ENCODE data around the gene CABLES1. TPM values are rescaled to one million over a fixed set of nuclear protein-coding genes. Genes with fewer than 3 reads are reported as not detected.

Gene CABLES1
- total and polyA plus RNA-seq, 3 experiments from 2014 or later = 0.30 to 8.9 (median 8.0) TPM

DNA sequence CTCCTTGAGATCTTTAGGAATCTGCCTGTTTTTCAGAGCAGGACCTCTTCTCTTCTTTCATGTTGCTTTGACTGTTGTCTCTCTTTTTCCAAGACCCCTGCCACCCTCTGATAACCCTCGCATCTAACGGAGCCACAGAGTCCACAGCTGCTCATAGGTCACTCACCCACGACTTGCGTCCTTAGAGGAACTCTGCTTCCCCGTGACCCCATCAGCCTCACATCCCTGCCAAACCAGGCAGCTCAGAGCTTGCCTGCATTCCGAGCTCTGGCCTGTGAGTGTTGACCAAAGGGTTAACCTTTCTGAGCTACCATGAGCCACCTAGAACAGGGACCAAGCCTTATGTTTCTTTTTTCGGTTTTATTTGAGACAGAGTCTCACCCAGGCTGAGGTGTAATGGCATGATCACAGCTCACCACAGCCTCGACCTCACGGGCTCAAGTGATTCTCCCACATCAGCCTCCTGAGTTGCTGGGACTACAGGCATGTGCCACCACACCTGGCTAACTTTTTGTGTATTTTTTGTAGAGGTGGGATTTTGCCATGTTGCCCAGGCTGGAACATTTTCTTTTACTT, 36.4 kb downstream of the CABLES1 start:
- Histone ChIP-seq H3K36me3 (ENCODE audit: insufficient read depth, low read length) (no peaks in the 10 kb centered on the region), H3K27ac (ENCODE audit: low read depth, low read length) (no peak overlapping the region), H3K4me1 (ENCODE audit: insufficient read depth, low read length) (no peaks in the 10 kb centered on the region), H3K4me3 (ENCODE audit: low read length) (no peak overlapping the region), H3K9me3 (ENCODE audit: low read length) (no peaks in the 10 kb centered on the region), H3K27me3 (ENCODE audit: insufficient read depth, low read length, poor library complexity, severe bottlenecking) (no peaks in the 10 kb centered on the region)
- ChIA-PET CTCF (no interaction called here), POLR2A (no interaction called here)
- no peak for DNase-seq
- Mint-ChIP-seq H3K27ac (peak overlapping the region in 1 of 8 donors; percentile 68), H3K4me1 (no peaks in the 10 kb centered on the region), H3K27me3 (peaks cover 0 to 21% of the 10 kb centered on the region in 2 donors), H3K9me3 (no peaks in the 10 kb centered on the region), H3K36me3 (no peaks in the 10 kb centered on the region), H3K4me3 (no peak overlapping the region)

DNA sequence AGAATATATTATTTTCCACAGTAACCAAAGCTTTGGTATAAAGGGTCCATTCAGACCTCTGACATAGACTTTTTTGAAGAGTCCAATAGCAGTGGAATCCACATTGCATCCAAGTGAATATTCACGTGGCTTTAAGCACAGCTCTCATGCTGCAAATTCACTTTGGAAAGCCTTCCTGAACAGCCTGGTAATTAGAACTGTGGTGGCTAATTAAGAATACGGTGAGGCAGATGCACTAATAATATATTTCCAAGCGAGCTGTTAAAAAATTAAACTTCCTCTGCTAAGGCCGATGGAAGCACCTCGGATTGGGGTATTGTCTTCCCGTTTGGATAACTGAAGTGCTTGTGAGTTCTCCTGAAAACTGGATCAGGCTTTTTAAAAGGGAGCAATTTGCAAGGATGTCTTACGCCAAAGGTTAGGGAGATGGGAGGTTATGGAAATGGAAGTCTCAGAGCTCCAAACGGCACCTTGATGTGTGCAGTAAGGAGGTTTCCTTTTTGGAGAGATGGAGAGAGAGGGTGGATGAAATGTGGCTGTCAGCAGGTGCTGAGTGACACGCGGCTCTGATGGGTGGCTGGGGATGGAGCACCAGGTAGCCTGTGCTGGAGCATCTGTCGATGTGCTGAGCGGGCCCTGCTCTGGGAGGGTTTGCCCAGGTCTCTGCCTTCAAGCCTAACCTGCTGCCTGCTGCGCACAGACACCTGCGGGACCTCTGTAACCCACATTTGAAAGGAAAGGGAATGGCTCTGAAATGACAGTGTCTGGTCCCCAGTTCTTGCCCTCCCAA, 37.5 kb downstream of the CABLES1 start:
- Mint-ChIP-seq H3K9me3 (no peaks in the 10 kb centered on the region), H3K4me3 (no peak overlapping the region), H3K36me3 (no peaks in the 10 kb centered on the region), H3K27ac (peak overlapping the region in 1 of 8 donors; percentile 52), H3K4me1 (no peaks in the 10 kb centered on the region), H3K27me3 (peaks cover 4 to 16% of the 10 kb centered on the region in 2 donors)
- H3K4me3 ChIP-seq (ENCODE audit: low read length) = no peak overlapping the region
- no peak overlapping the region for H3K27ac ChIP-seq (ENCODE audit: low read depth, low read length)
- ChIA-PET POLR2A (no interaction called here), CTCF (no interaction called here)
- H3K36me3 ChIP-seq (ENCODE audit: insufficient read depth, low read length) = no peaks in the 10 kb centered on the region
- no peaks in the 10 kb centered on the region for H3K27me3 ChIP-seq (ENCODE audit: insufficient read depth, low read length, poor library complexity, severe bottlenecking)
- no peak for DNase-seq
- H3K4me1 ChIP-seq (ENCODE audit: insufficient read depth, low read length) = no peaks in the 10 kb centered on the region
- H3K9me3 ChIP-seq (ENCODE audit: low read length) = no peaks in the 10 kb centered on the region

DNA sequence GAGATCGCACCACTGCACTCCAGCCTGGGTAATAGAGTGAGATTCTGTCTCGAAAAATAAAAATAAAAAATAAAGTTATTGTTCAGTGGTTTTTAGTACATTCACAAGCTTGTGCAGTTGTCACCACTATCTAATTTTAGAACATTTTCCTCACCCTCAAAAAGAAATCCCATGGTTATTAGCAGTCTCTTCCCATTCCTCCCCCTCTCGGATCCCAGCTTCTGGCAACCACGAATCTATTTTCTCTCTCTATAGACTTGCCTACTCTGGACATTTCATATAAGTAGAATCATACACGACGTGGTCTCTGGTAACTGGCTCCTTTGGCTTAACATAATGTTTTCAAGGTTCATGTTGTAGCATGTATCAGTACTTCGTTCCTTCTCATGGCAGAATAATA, 38.6 kb downstream of the CABLES1 start:
- DNase-seq = no peak
- no peaks in the 10 kb centered on the region for H3K36me3 Mint-ChIP-seq
- H3K4me3 Mint-ChIP-seq = no peak overlapping the region
- no peaks in the 10 kb centered on the region for H3K4me1 ChIP-seq (ENCODE audit: insufficient read depth, low read length)
- H3K27ac ChIP-seq (ENCODE audit: low read depth, low read length) = no peak overlapping the region
- H3K36me3 ChIP-seq (ENCODE audit: insufficient read depth, low read length) = no peaks in the 10 kb centered on the region
- ChIA-PET POLR2A (no interaction called here), CTCF (no interaction called here)
- H3K27me3 ChIP-seq (ENCODE audit: insufficient read depth, low read length, poor library complexity, severe bottlenecking) = no peaks in the 10 kb centered on the region
- H3K9me3 ChIP-seq (ENCODE audit: low read length) = no peaks in the 10 kb centered on the region
- no peaks in the 10 kb centered on the region for H3K4me1 Mint-ChIP-seq
- H3K9me3 Mint-ChIP-seq = no peaks in the 10 kb centered on the region
- H3K27me3 Mint-ChIP-seq = peaks cover 6 to 25% of the 10 kb centered on the region in 2 donors
- H3K4me3 ChIP-seq (ENCODE audit: low read length) = no peak overlapping the region
- H3K27ac Mint-ChIP-seq = no peak overlapping the region

DNA sequence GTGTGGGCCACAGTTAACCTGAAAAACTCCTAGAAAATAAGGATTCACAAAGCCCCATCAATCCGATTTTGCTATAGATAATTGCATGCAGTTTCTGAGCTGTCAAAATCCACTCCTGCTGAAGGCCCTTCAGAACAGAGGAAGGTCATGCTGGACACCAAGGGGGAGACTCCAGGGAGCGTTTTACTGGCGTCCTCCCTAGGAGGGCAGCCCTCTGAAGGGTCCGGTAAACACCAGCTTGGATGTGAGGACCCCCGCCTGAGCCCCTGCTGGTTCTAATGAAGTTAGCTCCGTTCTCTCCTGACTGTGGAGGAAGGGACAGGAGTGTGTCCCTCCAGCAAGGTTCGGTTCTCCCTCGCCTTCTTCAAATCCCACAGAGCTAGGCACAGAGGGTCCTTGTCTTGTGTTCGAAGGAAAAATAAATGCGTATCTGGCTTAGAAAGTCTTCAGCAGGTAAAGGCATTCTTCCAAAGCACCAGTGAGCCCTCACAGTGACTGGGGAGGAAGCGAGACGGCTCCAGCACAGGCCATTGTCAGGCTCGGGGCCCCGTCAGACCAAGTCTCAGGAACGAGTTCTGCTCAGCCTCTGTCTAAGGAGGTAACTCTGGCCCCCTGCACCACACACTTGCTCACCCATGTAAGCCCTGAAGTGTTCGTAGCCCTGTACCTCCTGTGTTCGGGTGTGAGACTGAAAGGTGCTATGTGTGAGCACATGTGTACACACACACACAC, 41.6 kb downstream of the CABLES1 start:
- Histone ChIP-seq H3K27ac (ENCODE audit: low read depth, low read length) (no peak overlapping the region), H3K36me3 (ENCODE audit: insufficient read depth, low read length) (no peaks in the 10 kb centered on the region), H3K9me3 (ENCODE audit: low read length) (no peaks in the 10 kb centered on the region), H3K27me3 (ENCODE audit: insufficient read depth, low read length, poor library complexity, severe bottlenecking) (no peaks in the 10 kb centered on the region), H3K4me3 (ENCODE audit: low read length) (no peak overlapping the region), H3K4me1 (ENCODE audit: insufficient read depth, low read length) (no peaks in the 10 kb centered on the region)
- Mint-ChIP-seq H3K4me3 (no peak overlapping the region), H3K4me1 (peaks cover 3 to 5% (median 4%) of the 10 kb centered on the region in 3 donors), H3K27me3 (peaks cover 8 to 24% of the 10 kb centered on the region in 2 donors), H3K36me3 (no peaks in the 10 kb centered on the region), H3K9me3 (no peaks in the 10 kb centered on the region), H3K27ac (no peak overlapping the region)
- ChIA-PET CTCF (no interaction called here), POLR2A (no interaction called here)
- no peak for DNase-seq

DNA sequence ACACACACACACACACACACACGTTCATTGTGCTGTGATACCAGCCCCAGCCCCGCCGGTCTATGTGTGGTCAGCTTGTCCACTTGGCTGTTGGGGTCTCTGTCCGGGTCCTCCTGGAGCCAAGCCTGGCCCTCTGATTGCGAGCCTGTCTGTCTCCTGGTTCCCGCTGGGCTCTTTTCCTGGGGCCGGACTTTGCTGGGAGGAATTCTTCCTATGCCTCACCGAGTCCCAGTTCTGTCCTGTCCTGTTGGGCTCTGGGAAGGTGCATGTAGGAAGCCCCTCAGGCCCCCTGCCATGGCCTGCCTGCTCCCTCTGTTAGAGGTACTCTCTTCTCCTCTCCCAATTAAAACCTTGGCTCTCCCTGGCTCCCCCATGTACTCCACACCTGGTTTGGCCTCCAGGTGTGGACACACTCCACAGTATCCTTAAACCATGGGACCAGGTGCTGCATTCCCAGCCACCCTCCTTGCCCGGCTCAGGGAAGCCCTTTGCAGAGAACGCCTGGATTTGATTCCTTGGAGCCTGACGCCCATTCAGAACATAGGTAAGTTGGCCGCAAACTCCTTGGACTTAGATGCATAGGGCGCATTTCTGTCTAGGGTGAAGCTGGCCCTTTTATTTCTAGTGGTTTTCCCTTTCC, 42.3 kb downstream of the CABLES1 start:
- H3K9me3 Mint-ChIP-seq = no peaks in the 10 kb centered on the region
- Histone ChIP-seq H3K27ac (ENCODE audit: low read depth, low read length) (no peak overlapping the region), H3K4me3 (ENCODE audit: low read length) (no peak overlapping the region), H3K4me1 (ENCODE audit: insufficient read depth, low read length) (no peaks in the 10 kb centered on the region), H3K9me3 (ENCODE audit: low read length) (no peaks in the 10 kb centered on the region), H3K27me3 (ENCODE audit: insufficient read depth, low read length, poor library complexity, severe bottlenecking) (no peaks in the 10 kb centered on the region), H3K36me3 (ENCODE audit: insufficient read depth, low read length) (no peaks in the 10 kb centered on the region)
- H3K4me3 Mint-ChIP-seq = no peak overlapping the region
- no peak for DNase-seq
- H3K4me1 Mint-ChIP-seq = peaks cover 3 to 5% (median 4%) of the 10 kb centered on the region in 3 donors
- ChIA-PET CTCF (no interaction called here), POLR2A (no interaction called here)
- H3K27ac Mint-ChIP-seq = peak overlapping the region in 1 of 8 donors; percentile 6
- peaks cover 8 to 24% of the 10 kb centered on the region in 2 donors for H3K27me3 Mint-ChIP-seq
- H3K36me3 Mint-ChIP-seq = no peaks in the 10 kb centered on the region

DNA sequence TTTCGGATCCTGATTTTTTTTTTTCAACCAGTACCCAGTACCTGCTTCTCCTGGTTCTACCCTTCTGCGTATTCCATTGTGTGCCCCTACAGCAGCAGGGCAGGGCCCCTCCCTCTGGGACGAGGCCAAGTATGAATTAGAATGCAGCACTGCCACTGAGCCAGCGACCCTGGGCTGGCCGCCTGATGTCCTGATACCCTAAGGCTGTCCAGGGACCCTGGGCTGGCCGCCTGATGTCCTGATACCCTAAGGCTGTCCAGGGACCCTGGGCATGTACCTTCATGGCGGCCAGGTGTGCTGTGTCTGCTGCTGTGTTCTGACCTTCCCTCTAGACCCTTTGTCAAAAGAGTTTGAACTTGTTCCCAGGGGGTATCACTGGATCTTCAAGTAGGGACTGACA, 42.9 kb downstream of the CABLES1 start:
- Mint-ChIP-seq H3K27ac (no peak overlapping the region), H3K4me1 (peaks cover 3 to 5% (median 4%) of the 10 kb centered on the region in 3 donors), H3K4me3 (no peak overlapping the region), H3K36me3 (no peaks in the 10 kb centered on the region), H3K27me3 (peaks cover 8 to 20% of the 10 kb centered on the region in 2 donors), H3K9me3 (no peaks in the 10 kb centered on the region)
- H3K9me3 ChIP-seq (ENCODE audit: low read length) = no peaks in the 10 kb centered on the region
- DNase-seq = no peak
- H3K36me3 ChIP-seq (ENCODE audit: insufficient read depth, low read length) = no peaks in the 10 kb centered on the region
- H3K4me3 ChIP-seq (ENCODE audit: low read length) = no peak overlapping the region
- H3K27ac ChIP-seq (ENCODE audit: low read depth, low read length) = no peak overlapping the region
- no peaks in the 10 kb centered on the region for H3K27me3 ChIP-seq (ENCODE audit: insufficient read depth, low read length, poor library complexity, severe bottlenecking)
- H3K4me1 ChIP-seq (ENCODE audit: insufficient read depth, low read length) = no peaks in the 10 kb centered on the region
- POLR2A ChIA-PET = no interaction called here
- CTCF ChIA-PET = no interaction called here

DNA sequence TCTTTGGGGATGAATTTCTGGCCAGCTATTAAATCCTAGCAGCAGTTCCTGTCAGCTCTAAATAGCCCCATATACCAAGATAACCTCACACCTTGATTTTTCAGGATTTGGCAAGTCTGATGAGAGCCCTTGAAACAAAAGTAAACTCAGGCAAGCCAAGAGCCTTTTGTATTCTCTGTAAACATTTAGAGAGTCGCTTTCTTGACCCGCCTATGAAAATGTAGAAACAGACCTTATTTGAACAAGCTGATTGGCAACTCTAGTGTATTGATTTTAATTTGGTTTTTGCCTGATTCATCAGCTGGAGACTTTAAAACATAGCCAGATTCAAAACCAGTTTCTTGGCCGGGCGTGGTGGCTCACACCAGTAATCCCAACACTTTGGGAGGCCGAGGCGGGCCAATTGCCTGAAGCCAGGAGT, 43.4 kb downstream of the CABLES1 start:
- ChIA-PET CTCF (no interaction called here), POLR2A (no interaction called here)
- Mint-ChIP-seq H3K9me3 (no peaks in the 10 kb centered on the region), H3K27ac (no peak overlapping the region), H3K27me3 (peaks cover 8 to 20% of the 10 kb centered on the region in 2 donors), H3K36me3 (no peaks in the 10 kb centered on the region), H3K4me3 (no peak overlapping the region), H3K4me1 (peaks cover 3 to 5% (median 4%) of the 10 kb centered on the region in 3 donors)
- DNase-seq = no peak
- Histone ChIP-seq H3K27ac (ENCODE audit: low read depth, low read length) (no peak overlapping the region), H3K4me3 (ENCODE audit: low read length) (no peak overlapping the region), H3K4me1 (ENCODE audit: insufficient read depth, low read length) (no peaks in the 10 kb centered on the region), H3K27me3 (ENCODE audit: insufficient read depth, low read length, poor library complexity, severe bottlenecking) (no peaks in the 10 kb centered on the region), H3K36me3 (ENCODE audit: insufficient read depth, low read length) (no peaks in the 10 kb centered on the region), H3K9me3 (ENCODE audit: low read length) (no peaks in the 10 kb centered on the region)

DNA sequence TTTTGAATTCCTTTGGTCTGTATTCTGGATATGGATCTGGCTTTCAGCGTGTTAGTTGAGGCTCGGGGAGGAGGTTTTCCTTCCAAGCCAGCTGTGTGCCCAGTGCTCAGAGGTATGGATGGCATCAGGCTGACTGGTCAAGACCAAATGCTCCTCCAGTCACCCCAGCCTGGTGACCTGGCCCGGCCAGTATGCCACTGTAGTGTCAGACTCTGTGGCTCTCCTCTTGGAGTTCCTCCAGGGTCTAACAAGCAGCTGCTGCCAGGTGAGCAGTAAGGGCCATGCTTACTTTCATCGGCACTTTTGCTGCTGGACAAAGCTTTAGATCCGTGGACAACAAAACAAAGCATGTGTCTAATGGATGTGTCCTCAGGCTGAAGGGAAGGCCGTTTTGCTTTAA, 44.1 kb downstream of the CABLES1 start:
- Mint-ChIP-seq H3K4me1 (peaks cover 3 to 5% (median 4%) of the 10 kb centered on the region in 3 donors), H3K36me3 (no peaks in the 10 kb centered on the region), H3K27ac (no peak overlapping the region), H3K4me3 (no peak overlapping the region), H3K27me3 (peaks cover 8 to 16% of the 10 kb centered on the region in 2 donors), H3K9me3 (no peaks in the 10 kb centered on the region)
- DNase-seq = no peak
- Histone ChIP-seq H3K36me3 (ENCODE audit: insufficient read depth, low read length) (no peaks in the 10 kb centered on the region), H3K27ac (ENCODE audit: low read depth, low read length) (no peak overlapping the region), H3K4me1 (ENCODE audit: insufficient read depth, low read length) (no peaks in the 10 kb centered on the region), H3K9me3 (ENCODE audit: low read length) (no peaks in the 10 kb centered on the region), H3K4me3 (ENCODE audit: low read length) (no peak overlapping the region), H3K27me3 (ENCODE audit: insufficient read depth, low read length, poor library complexity, severe bottlenecking) (no peaks in the 10 kb centered on the region)
- ChIA-PET CTCF (interaction anchor here (0.9 kb wide), 1 partner anchor 47 kb away, joined by 3 read pairs; no protein-coding TSS in a partner anchor), POLR2A (no interaction called here)

Data from CD8-positive, alpha-beta memory T cell (primary cell).